Endodermal cell (in vitro differentiated cells): ENCODE data around the gene KRTCAP2. TPM values are rescaled to one million over a fixed set of nuclear protein-coding genes. Genes with fewer than 3 reads are reported as not detected.
"Not testable (repeated sequence)": the region's sequence is repeated elsewhere in the genome, so short reads cannot be mapped to it uniquely, and the experiment has no call there.

Source experiments
- DNase-seq: peaks from one replicate; pipeline ENCODE4 v3.0.0-alpha.2; 2017
- H3K27ac ChIP-seq: 2 replicates; pipeline ENCODE4 v1.5.1; 2013; ENCODE audit warnings: mild to moderate bottlenecking, low read depth, low read length, moderate library complexity
- H3K27me3 ChIP-seq: 2 replicates; pipeline ENCODE4 v1.6.1; 2013; ENCODE audit warnings: mild to moderate bottlenecking, low read length, moderate library complexity; ENCODE audit not compliant: insufficient read depth, control insufficient read depth, poor library complexity, severe bottlenecking
- H3K36me3 ChIP-seq: 2 replicates; pipeline ENCODE4 v1.7.0; 2013; ENCODE audit warnings: mild to moderate bottlenecking, low read length, moderate library complexity; ENCODE audit not compliant: control insufficient read depth, insufficient read depth
- H3K4me1 ChIP-seq: one replicate; pipeline ENCODE4 v1.7.0; 2013; ENCODE audit warnings: low read length; ENCODE audit not compliant: control insufficient read depth, insufficient read depth
- H3K4me3 ChIP-seq: 2 replicates; pipeline ENCODE4 v1.5.1; 2013; ENCODE audit warnings: mild to moderate bottlenecking, low read length, moderate library complexity
- H3K9ac ChIP-seq: 2 replicates; pipeline ENCODE4 v1.6.1; 2013; ENCODE audit warnings: mild to moderate bottlenecking, low read length, moderate library complexity; ENCODE audit not compliant: poor library complexity, severe bottlenecking; ENCODE audit errors: extremely low read depth
- H3K9me3 ChIP-seq: 2 replicates; pipeline ENCODE4 v1.6.1; 2013; ENCODE audit warnings: mild to moderate bottlenecking, low read length, moderate library complexity; ENCODE audit not compliant: control insufficient read depth
- H3K27ac Mint-ChIP-seq: 2 replicates; pipeline ENCODE4 v1.8.0; 2020; ENCODE audit warnings: mixed read lengths
- H3K27me3 Mint-ChIP-seq: 2 replicates; pipeline ENCODE4 v1.8.0; 2021; ENCODE audit warnings: mild to moderate bottlenecking, mixed read lengths; ENCODE audit not compliant: insufficient read depth
- H3K36me3 Mint-ChIP-seq: 2 replicates; pipeline ENCODE4 v1.8.0; 2020; ENCODE audit warnings: low read depth, mixed read lengths
- H3K4me1 Mint-ChIP-seq: 2 replicates; pipeline ENCODE4 v1.8.0; 2020; ENCODE audit warnings: mixed read lengths
- H3K4me3 Mint-ChIP-seq: 2 replicates; pipeline ENCODE4 v1.8.0; 2020; ENCODE audit warnings: mild to moderate bottlenecking, moderate library complexity, mixed read lengths
- H3K9me3 Mint-ChIP-seq: 2 replicates; pipeline ENCODE4 v1.8.0; 2020; ENCODE audit warnings: mild to moderate bottlenecking, mixed read lengths
- CTCF ChIP-seq: fragments of 200-600 bp; sonication (generic); conservative IDR thresholded peaks from 2 replicates; pipeline ENCODE4 v1.5.0; 2021; ENCODE audit warnings: antibody characterized with exemption, mild to moderate bottlenecking
- WGBS, 2 experiments: methylation state at CpG; one replicate each; pipeline versions ENCODE4 v1.1.5 to v1.1.7; 2013; ENCODE audit warnings: missing lambda C conversion rate in 2 of 2, mixed read lengths in 1 of 2; ENCODE audit not compliant: insufficient coverage in 1 of 2, insufficient read length in 1 of 2; 5-methylcytosine and 5-hydroxymethylcytosine counted together
- total RNA-seq, 2 donors: library from RNA; stranded (reverse); fragmentation: NEBNext Ultra II Directional in 1 of 2; extraction: Animal tissue kit (Norgen Biotek cat#: 25700) in 1 of 2; gene quantifications; 2 replicates in 1 of 2; 3 replicates in 1 of 2; pipeline ENCODE4 v1.2.1, GENCODE V29; 2021

The KRTCAP2 gene
- total RNA-seq, 2 donors from 2014 or later, result 143 to 152 TPM

- peak; percentile 56 for DNase-seq
- Histone ChIP-seq H3K9me3 (no peaks in the 10 kb centered on the region), H3K4me3 (peak overlapping the region; percentile 79), H3K36me3 (peaks cover 16% of the 10 kb centered on the region), H3K9ac (peak overlapping the region; percentile 39), H3K4me1 (no peaks in the 10 kb centered on the region), H3K27me3 (no peaks in the 10 kb centered on the region), H3K27ac (peak overlapping the region; percentile 99)
- H3K4me1 Mint-ChIP-seq, result peaks cover 21% of the 10 kb centered on the region
- peak overlapping the region; percentile 91 for H3K27ac Mint-ChIP-seq
- H3K36me3 Mint-ChIP-seq, result peaks cover 34% of the 10 kb centered on the region
- TF ChIP-seq CTCF, result no peak
- no peaks in the 10 kb centered on the region for H3K9me3 Mint-ChIP-seq
- 9 to 16% methylated on average over 9 to 27 of the region's 27 CpGs for WGBS, 2 experiments
- H3K4me3 Mint-ChIP-seq, result peak overlapping the region; percentile 87
- H3K27me3 Mint-ChIP-seq, result peaks cover 5% of the 10 kb centered on the region
Observed at GRCh38 chr1:155195201-155196102, 22.3 kb upstream of the KRTCAP2 start.

- H3K4me3 Mint-ChIP-seq, result peak overlapping the region; percentile 87
- H3K27me3 ChIP-seq, H3K27me3 Mint-ChIP-seq, DNase-seq, H3K4me1 ChIP-seq, H3K9me3 Mint-ChIP-seq, H3K9me3 ChIP-seq: not testable (repeated sequence)
- H3K27ac Mint-ChIP-seq, result peak overlapping the region; percentile 95
- Histone ChIP-seq H3K4me3 (peak overlapping the region; percentile 79), H3K27ac (peak overlapping the region; percentile 93), H3K9ac (peak overlapping the region; percentile 60), H3K36me3 (peaks cover 16% of the 10 kb centered on the region)
- H3K36me3 Mint-ChIP-seq, result peaks cover 23% of the 10 kb centered on the region
- H3K4me1 Mint-ChIP-seq, result peaks cover 21% of the 10 kb centered on the region
- 2 to 12% methylated on average over 8 to 16 of the region's 16 CpGs for WGBS, 2 experiments
Observed at GRCh38 chr1:155193991-155194240, 20.8 kb upstream of the KRTCAP2 start.

- Histone ChIP-seq H3K27ac (peak overlapping the region; percentile 93), H3K4me1 (no peaks in the 10 kb centered on the region), H3K27me3 (no peaks in the 10 kb centered on the region), H3K9me3 (no peaks in the 10 kb centered on the region), H3K36me3 (peaks cover 14% of the 10 kb centered on the region), H3K4me3 (peak overlapping the region; percentile 79), H3K9ac (peak overlapping the region; percentile 36)
- Mint-ChIP-seq H3K4me1 (peaks cover 21% of the 10 kb centered on the region), H3K36me3 (peaks cover 20% of the 10 kb centered on the region), H3K4me3 (peak overlapping the region; percentile 87), H3K9me3 (no peaks in the 10 kb centered on the region), H3K27ac (peak overlapping the region; percentile 95), H3K27me3 (peaks cover 5% of the 10 kb centered on the region)
- TF ChIP-seq CTCF, result peak; percentile 99
- 1 to 2% methylated on average over 19 to 36 of the region's 38 CpGs for WGBS, 2 experiments
- peak; percentile 99 for DNase-seq
Observed at GRCh38 chr1:155193275-155193990, 20.3 kb upstream of the KRTCAP2 start.
